K562 (cell line): Measurements from ENCODE around the gene PUS3. TPM values are rescaled to one million over a fixed set of nuclear protein-coding genes. Genes with fewer than 3 reads are reported as not detected.

Experiments used
- ATAC-seq: fragments of 200-7000 bp; cut with Tn5 transposase; 3 replicates; pipeline ENCODE4 v1.9.1; 2020; ENCODE audit warnings: moderate library complexity
- BruUV-seq: library from RNA; stranded (reverse); fragments of 400-500 nt; replicated peaks from 2 replicates; lab custom pipeline; 2021; lab: Mats Ljungman, UMichigan
- CTCF ChIA-PET: fragments of 300-600 bp; formaldehyde crosslinking; extraction: SDS; loops from one replicate; lab custom pipeline; 2021; ENCODE audit warnings: low intra/inter-chr PET ratio; lab: Yijun Ruan, JAX
- POLR2A ChIA-PET: fragments of 300-600, 350-650 bp; sonication (Branson Sonifier 250); formaldehyde crosslinking; extraction: SDS; loops from one replicate; lab custom pipeline; 2021; ENCODE audit warnings: antibody characterized with exemption, inconsistent platforms; lab: Yijun Ruan, JAX
- DNase-seq, 4 experiments: peaks; one replicate each; pipeline versions ENCODE4 v3.0.0 to v3.0.0-alpha.2; 2011 to 2018; ENCODE audit warnings: low spot score in 3 of 4, mixed read lengths in 3 of 4; ENCODE audit errors: extremely low read depth in 1 of 4
- FAIRE-seq: peaks from 2 replicates; lab custom pipeline; 2011; peaks lifted over from hg19 to GRCh38; lab: Jason Lieb, UNC
- H2AFZ ChIP-seq: 2 replicates; pipeline ENCODE4 v1.6.0; 2011; ENCODE audit warnings: low read depth, low read length, control low read depth, inconsistent platforms
- H3K27ac ChIP-seq: fragments of 200-600 bp; 3 replicates; pipeline ENCODE4 v1.8.0; 2011; ENCODE audit warnings: low read depth, mild to moderate bottlenecking, control low read depth, inconsistent platforms, low read length, moderate library complexity, mixed read lengths; ENCODE audit errors: extremely low read depth
- H3K27me3 ChIP-seq, 2 experiments: fragments of 300-600 bp in 1 of 2; 2 replicates in 1 of 2; 3 replicates in 1 of 2; pipeline versions ENCODE4 v1.6.0 to v1.8.0; 2011; ENCODE audit warnings: inconsistent platforms in 2 of 2, low read length in 2 of 2, mild to moderate bottlenecking in 1 of 2, mixed read lengths in 1 of 2, moderate library complexity in 1 of 2; ENCODE audit not compliant: control insufficient read depth in 2 of 2, insufficient read depth in 2 of 2
- H3K36me3 ChIP-seq: fragments of 300-600 bp; 3 replicates; pipeline ENCODE4 v1.8.0; 2011; ENCODE audit warnings: mild to moderate bottlenecking, low read length, inconsistent platforms; ENCODE audit not compliant: control insufficient read depth, insufficient read depth
- H3K4me1 ChIP-seq, 2 experiments: fragments of 200-600 bp in 1 of 2; replicated peaks in 1 of 2; 2 replicates in 1 of 2; 3 replicates in 1 of 2; pipeline versions ENCODE4 v1.5.1 to v1.8.0; 2011; ENCODE audit warnings: inconsistent platforms in 2 of 2, low read length in 2 of 2, mild to moderate bottlenecking in 1 of 2, mixed read lengths in 1 of 2, moderate library complexity in 1 of 2; ENCODE audit not compliant: control insufficient read depth in 2 of 2, insufficient read depth in 2 of 2
- H3K4me2 ChIP-seq: 2 replicates; pipeline ENCODE4 v1.6.1; 2011; ENCODE audit warnings: low read length, control low read depth, inconsistent platforms, mixed read lengths; ENCODE audit not compliant: insufficient read depth
- H3K4me3 ChIP-seq: fragments of 200-600 bp; sonication (generic), shearing (Covaris generic); 2 replicates; pipeline ENCODE4 v1.5.1; 2016; ENCODE audit warnings: control low read depth, inconsistent platforms
- H3K79me2 ChIP-seq: fragments of 200-600 bp; 3 replicates; pipeline ENCODE4 v1.8.0; 2011; ENCODE audit warnings: low read length, inconsistent platforms; ENCODE audit not compliant: control insufficient read depth, insufficient read depth
- H3K9ac ChIP-seq, 2 experiments: 2 replicates each; pipeline versions ENCODE4 v1.6.0 to v1.6.1; 2011; ENCODE audit warnings: low read depth in 2 of 2, low read length in 2 of 2, control low read depth in 1 of 2, inconsistent platforms in 1 of 2, mild to moderate bottlenecking in 1 of 2, mixed read lengths in 1 of 2; ENCODE audit not compliant: insufficient read depth in 1 of 2
- H3K9me1 ChIP-seq: one replicate; pipeline ENCODE4 v1.6.0; 2011; ENCODE audit warnings: inconsistent platforms, mild to moderate bottlenecking, low read length, moderate library complexity; ENCODE audit not compliant: control insufficient read depth, insufficient read depth
- H3K9me3 ChIP-seq: replicated peaks from 2 replicates; pipeline ENCODE4 v1.5.1; 2011; ENCODE audit warnings: low read depth, low read length, inconsistent platforms; ENCODE audit not compliant: control insufficient read depth, insufficient read depth
- H4K20me1 ChIP-seq: replicated peaks from 2 replicates; pipeline ENCODE4 v1.6.1; 2011; ENCODE audit warnings: low read length, inconsistent platforms, mixed read lengths; ENCODE audit not compliant: control insufficient read depth, insufficient read depth
- ARID2 ChIP-seq: fragments of 450-650 bp; IDR thresholded peaks from 2 replicates; pipeline ENCODE4 v1.6.1; 2017; ENCODE audit warnings: antibody characterized with exemption, mild to moderate bottlenecking
- BHLHE40 ChIP-seq: IDR thresholded peaks from 2 replicates; pipeline ENCODE4 v1.6.1; 2011; ENCODE audit warnings: low read length, improper control_type of control experiment
- DDX20 ChIP-seq: fragments of 450-650 bp; IDR thresholded peaks from 2 replicates; pipeline ENCODE4 v1.6.1; 2016; ENCODE audit warnings: missing genetic modification characterization, low read depth, mild to moderate bottlenecking, missing compliant biosample characterization, moderate library complexity
- DEAF1 ChIP-seq: fragments of 450-650 bp; formaldehyde crosslinking; IDR thresholded peaks from 2 replicates; pipeline ENCODE4 v1.4.0; 2020; ENCODE audit warnings: mild to moderate bottlenecking, moderate library complexity
- LCOR ChIP-seq: sonication (generic); formaldehyde crosslinking; IDR thresholded peaks from 2 replicates; pipeline ENCODE4 v1.8.0; 2022; ENCODE audit warnings: mild to moderate bottlenecking, missing genetic modification reagents
- SMAD4 ChIP-seq: fragments of 250-450 bp; sonication (Bioruptor Pico); conservative IDR thresholded peaks from 2 replicates; pipeline ENCODE4 v1.8.0; 2021; ENCODE audit warnings: inconsistent platforms, mild to moderate bottlenecking, moderate library complexity
- THAP12 ChIP-seq: fragments of 250-450 bp; sonication (Bioruptor Pico); IDR thresholded peaks from 2 replicates; pipeline ENCODE4 v1.9.0; 2021; ENCODE audit warnings: mild to moderate bottlenecking, inconsistent platforms
- WGBS: fragments of 100-300 bp; shearing (Covaris generic); methylation state at CpG from one replicate; pipeline ENCODE4 v1.1.6; 2016; ENCODE audit warnings: low coverage, mixed read lengths; ENCODE audit not compliant: insufficient coverage; ENCODE audit errors: missing lambda C conversion rate; 5-methylcytosine and 5-hydroxymethylcytosine counted together
- in situ Hi-C: fragments of 300-500 bp; cut with MboI; formaldehyde crosslinking; loops from 4 replicates; pipeline ENCODE4 v1.15.0; 2018; ENCODE audit warnings: inconsistent platforms, mixed read lengths
- intact Hi-C: fragments of 100-400 bp; cut with micrococcal nuclease; formaldehyde crosslinking; loops from 2 replicates; pipeline ENCODE4 v1.14.2; 2022
- polyA plus RNA-seq, 8 experiments: library from polyadenylated mRNA; depleted of rRNA in 4 of 8; stranded (reverse) in 5 of 8; unstranded in 3 of 8; fragments of >200 nt; fragmentation: Nextera tagmentation in 2 of 8; fragmentation: Illumina TruSeq in 1 of 8; extraction: Ambion mirVana in 2 of 8; extraction: Trizol in 1 of 8; gene quantifications; 2 replicates each; pipeline versions ENCODE4 v1.2.1 to v1.2.3, GENCODE V29; 2011 to 2014; ENCODE audit warnings: inconsistent platforms in 1 of 8, missing spikeins in 1 of 8
- total RNA-seq, 7 experiments: library from RNA; depleted of rRNA in 6 of 7; stranded (reverse); fragments of >200 nt in 6 of 7; fragmentation: Illumina TruSeq in 2 of 7; extraction: Trizol in 2 of 7; gene quantifications; 2 replicates each; pipeline versions ENCODE4 v1.2.1 to v1.2.3, GENCODE V29; 2011 to 2021; ENCODE audit warnings: low replicate concordance in 1 of 7
- TF ChIP-seq, protein P1 (sequence below), 2 experiments: fragments of 450-650 bp; formaldehyde crosslinking in 1 of 2; IDR thresholded peaks; 2 replicates each; pipeline versions ENCODE4 v1.4.0 to v1.6.1; 2014 to 2020; ENCODE audit warnings: mild to moderate bottlenecking in 2 of 2, borderline replicate concordance in 1 of 2, low read depth in 1 of 2

The PUS3 gene
- total and polyA plus RNA-seq, 9 of the 15 experiments (the other 6 are each of a cell fraction or from before 2014, with no cell fraction given), result 16.5 to 49.2 (median 35.9) TPM

DNA sequence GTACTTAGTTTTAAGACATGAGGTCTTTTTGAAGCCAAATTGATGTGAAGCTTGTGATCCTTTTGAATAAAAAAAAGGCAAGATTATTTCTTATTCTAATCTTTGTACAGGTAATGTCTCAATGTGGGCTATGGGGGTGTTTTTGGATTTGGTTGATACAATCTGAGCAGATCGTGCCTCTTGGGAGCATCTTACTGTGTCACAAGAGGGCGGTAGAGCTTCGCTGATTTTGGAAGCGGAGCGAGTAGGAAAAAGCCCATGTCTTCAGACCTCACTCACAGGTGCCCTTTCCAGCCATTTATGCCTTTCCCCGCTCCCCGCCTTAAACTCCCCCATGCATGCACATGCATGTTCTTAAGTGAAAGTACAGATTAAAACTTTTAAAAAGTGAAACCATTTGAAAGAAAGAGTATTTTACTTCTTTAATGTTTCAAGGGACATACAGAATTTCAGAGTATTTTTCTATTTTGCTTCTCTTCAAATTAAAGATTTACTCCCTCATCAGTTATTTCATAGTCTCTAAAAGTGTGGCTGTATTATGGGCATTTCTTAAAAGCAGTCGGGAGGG lies 20.1 kb upstream of the PUS3 start:
- no peaks in the 10 kb centered on the region for H3K9me1 ChIP-seq
- ATAC-seq, result peak; percentile 96
- ChIA-PET CTCF (interaction anchor here (0.7 to 3.0 kb wide), 2 partner anchors 271 to 275 kb away, joined by 3 to 36 read pairs; no protein-coding TSS in a partner anchor), POLR2A (interaction anchor here (1.0 kb wide), 1 partner anchor 180 kb away, joined by 3 read pairs; no protein-coding TSS in a partner anchor)
- peaks cover 45 to 68% of the 10 kb centered on the region in 2 experiments for H3K27me3 ChIP-seq
- in situ Hi-C loops, result loop anchor here (5.0 kb wide), 1 partner anchor 274 kb away; no protein-coding TSS in a partner anchor
- H3K36me3 ChIP-seq, result no peaks in the 10 kb centered on the region
- no peak overlapping the region for H3K9ac ChIP-seq
- no peak overlapping the region for H3K4me2 ChIP-seq
- H4K20me1 ChIP-seq, result no peaks in the 10 kb centered on the region; the same call in 1 of the 2 replicates
- 0% methylated on average over 8 of the region's 8 CpGs for WGBS
- no peaks in the 10 kb centered on the region for H3K79me2 ChIP-seq
- no peak overlapping the region for H3K4me3 ChIP-seq
- no peak overlapping the region for H2AFZ ChIP-seq
- no peaks in the 10 kb centered on the region for H3K4me1 ChIP-seq
- peak; percentile 77 for FAIRE-seq
- no peak overlapping the region for H3K27ac ChIP-seq
- DNase-seq, result peak; percentile 70 to 82 (median 72)
- intact Hi-C loops, result loop anchor here (1.0 to 10.0 kb wide), 3 partner anchors 132 to 384 kb away; no protein-coding TSS in a partner anchor
- no peaks in the 10 kb centered on the region for H3K9me3 ChIP-seq
- no TSS peak for BruUV-seq
- 0 out of 2 replicates have a peak, but pooled peaks have one; percentile 52 for TF ChIP-seq LCOR (CRISPR knock-in tag)
- TF ChIP-seq BHLHE40, result peak; percentile 47; the same call in 1 of the 2 replicates
- no peak for TF ChIP-seq DDX20
- TF ChIP-seq ARID2, result 0 out of 2 replicates have a peak, but pooled peaks have one; percentile 46
- no peak for TF ChIP-seq THAP12 (CRISPR knock-in tag)
- TF ChIP-seq SMAD4 (CRISPR knock-in tag), result no peak
- peak; percentile 63 for TF ChIP-seq DEAF1 (CRISPR knock-in tag)
- TF ChIP-seq, protein P1, sequence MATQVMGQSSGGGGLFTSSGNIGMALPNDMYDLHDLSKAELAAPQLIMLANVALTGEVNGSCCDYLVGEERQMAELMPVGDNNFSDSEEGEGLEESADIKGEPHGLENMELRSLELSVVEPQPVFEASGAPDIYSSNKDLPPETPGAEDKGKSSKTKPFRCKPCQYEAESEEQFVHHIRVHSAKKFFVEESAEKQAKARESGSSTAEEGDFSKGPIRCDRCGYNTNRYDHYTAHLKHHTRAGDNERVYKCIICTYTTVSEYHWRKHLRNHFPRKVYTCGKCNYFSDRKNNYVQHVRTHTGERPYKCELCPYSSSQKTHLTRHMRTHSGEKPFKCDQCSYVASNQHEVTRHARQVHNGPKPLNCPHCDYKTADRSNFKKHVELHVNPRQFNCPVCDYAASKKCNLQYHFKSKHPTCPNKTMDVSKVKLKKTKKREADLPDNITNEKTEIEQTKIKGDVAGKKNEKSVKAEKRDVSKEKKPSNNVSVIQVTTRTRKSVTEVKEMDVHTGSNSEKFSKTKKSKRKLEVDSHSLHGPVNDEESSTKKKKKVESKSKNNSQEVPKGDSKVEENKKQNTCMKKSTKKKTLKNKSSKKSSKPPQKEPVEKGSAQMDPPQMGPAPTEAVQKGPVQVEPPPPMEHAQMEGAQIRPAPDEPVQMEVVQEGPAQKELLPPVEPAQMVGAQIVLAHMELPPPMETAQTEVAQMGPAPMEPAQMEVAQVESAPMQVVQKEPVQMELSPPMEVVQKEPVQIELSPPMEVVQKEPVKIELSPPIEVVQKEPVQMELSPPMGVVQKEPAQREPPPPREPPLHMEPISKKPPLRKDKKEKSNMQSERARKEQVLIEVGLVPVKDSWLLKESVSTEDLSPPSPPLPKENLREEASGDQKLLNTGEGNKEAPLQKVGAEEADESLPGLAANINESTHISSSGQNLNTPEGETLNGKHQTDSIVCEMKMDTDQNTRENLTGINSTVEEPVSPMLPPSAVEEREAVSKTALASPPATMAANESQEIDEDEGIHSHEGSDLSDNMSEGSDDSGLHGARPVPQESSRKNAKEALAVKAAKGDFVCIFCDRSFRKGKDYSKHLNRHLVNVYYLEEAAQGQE (IDR thresholded peaks at IDR 0.05; ENCODE audit: borderline replicate concordance), result peak; percentile 73; the same call in 1 of the 2 replicates
- TF ChIP-seq, protein P1 (CRISPR knock-in tag; IDR thresholded peaks at IDR 0.05; ENCODE audit: low read depth), result no peak
